ENCODE measurements around the gene SPACA4. TPM values are rescaled to one million over a fixed set of nuclear protein-coding genes. Genes with fewer than 3 reads are reported as not detected.

SPACA4 gene
- total and polyA plus RNA-seq, 9 of the 15 experiments (the other 6 are each of a cell fraction or from before 2014, with no cell fraction given), result not detected

DNA sequence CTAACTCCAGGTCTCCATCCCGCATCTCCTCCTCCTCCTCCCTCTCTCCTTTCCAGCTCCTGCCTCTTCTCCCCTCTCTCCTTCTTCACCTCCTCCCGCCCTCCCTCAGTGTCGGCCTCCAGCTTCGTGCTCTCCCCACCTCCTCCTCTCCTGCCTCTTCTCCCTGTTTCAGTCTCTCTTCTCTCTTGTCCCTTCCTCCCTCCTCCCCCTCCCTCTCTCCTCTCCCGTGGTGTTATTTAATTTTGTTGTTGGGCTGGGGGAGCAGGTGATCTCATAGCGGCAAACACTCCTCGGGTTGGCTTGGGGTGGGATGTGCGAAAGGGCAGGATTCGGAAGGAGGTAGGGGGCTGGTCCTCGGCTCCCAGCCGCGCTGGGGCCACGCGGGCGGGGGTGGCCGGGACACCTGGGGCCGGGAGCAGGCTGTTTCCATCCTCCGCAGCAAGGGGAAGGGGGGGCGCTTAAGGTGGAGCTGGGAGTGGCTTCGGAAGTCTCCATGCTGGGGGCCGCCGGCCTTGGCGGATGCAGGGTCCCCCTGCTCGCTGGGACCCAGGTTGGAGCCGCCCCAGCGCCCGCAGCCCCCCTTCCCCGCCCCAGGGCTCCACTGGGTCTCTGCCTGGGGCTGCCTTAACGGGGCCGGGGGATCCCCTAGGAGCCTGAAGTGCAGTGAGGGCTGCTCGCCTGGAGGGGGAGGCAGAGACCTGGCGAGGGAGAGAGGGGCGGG lies 39.6 kb downstream of the SPACA4 start, which contains the start of gene CA11 (continued):
- TF ChIP-seq ATF3 (IDR thresholded peaks at IDR 0.05), result peak; percentile 62
- TF ChIP-seq ATF3 (CRISPR knock-in tag; conservative IDR thresholded peaks at IDR 0.05), result no peak
- TF ChIP-seq DEAF1 (CRISPR knock-in tag; IDR thresholded peaks at IDR 0.05), result peak; percentile 91; the same call in 1 of the 2 replicates
- peak; percentile 94 for TF ChIP-seq HDGF (IDR thresholded peaks at IDR 0.05)
- TF ChIP-seq ZNF121 (CRISPR knock-in tag; conservative IDR thresholded peaks at IDR 0.05), result no peak
- TF ChIP-seq, protein P1, sequence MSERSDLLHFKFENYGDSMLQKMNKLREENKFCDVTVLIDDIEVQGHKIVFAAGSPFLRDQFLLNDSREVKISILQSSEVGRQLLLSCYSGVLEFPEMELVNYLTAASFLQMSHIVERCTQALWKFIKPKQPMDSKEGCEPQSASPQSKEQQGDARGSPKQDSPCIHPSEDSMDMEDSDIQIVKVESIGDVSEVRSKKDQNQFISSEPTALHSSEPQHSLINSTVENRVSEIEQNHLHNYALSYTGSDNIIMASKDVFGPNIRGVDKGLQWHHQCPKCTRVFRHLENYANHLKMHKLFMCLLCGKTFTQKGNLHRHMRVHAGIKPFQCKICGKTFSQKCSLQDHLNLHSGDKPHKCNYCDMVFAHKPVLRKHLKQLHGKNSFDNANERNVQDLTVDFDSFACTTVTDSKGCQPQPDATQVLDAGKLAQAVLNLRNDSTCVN (CRISPR knock-in tag; IDR thresholded peaks at IDR 0.05), result peak; percentile 69; the same call in 1 of the 2 replicates
- peak; percentile 60 for TF ChIP-seq POLR2B (IDR thresholded peaks at IDR 0.05; ENCODE audit: low read depth, partially characterized antibody)
- TF ChIP-seq POLR2A (conservative IDR thresholded peaks at IDR 0.05), result peak; percentile 48; the same call in 1 of the 2 replicates
- peak; percentile 31; the same call in 1 of the 2 replicates for TF ChIP-seq KLF6 (CRISPR knock-in tag; IDR thresholded peaks at IDR 0.05; ENCODE audit: borderline replicate concordance)
- peak; percentile 82 for TF ChIP-seq PRDM10 (IDR thresholded peaks at IDR 0.05; ENCODE audit: partially characterized antibody)
- TF ChIP-seq NBN (IDR thresholded peaks at IDR 0.05; ENCODE audit: low read depth), result peak; percentile 86
- TF ChIP-seq ATF7 (IDR thresholded peaks at IDR 0.05), result peak; percentile 53
- TF ChIP-seq MAZ (CRISPR knock-in tag; conservative IDR thresholded peaks at IDR 0.05 in 1 of 2, IDR thresholded peaks at IDR 0.05 in 1 of 2), result peak; percentile 93 to 99
- peak; percentile 68 for TF ChIP-seq ZBTB2 (IDR thresholded peaks at IDR 0.05)
- peak; percentile 52; the same call in 1 of the 2 replicates for TF ChIP-seq NFATC3 (IDR thresholded peaks at IDR 0.05)
- peak; percentile 97 for TF ChIP-seq HLTF (IDR thresholded peaks at IDR 0.05)
- TF ChIP-seq NONO (IDR thresholded peaks at IDR 0.05; ENCODE audit: low read depth in 2 of 2, low read length in 1 of 2), result 0 out of 4 replicates have a peak, but pooled peaks of 1 of the 2 experiments have one; percentile 50
- TF ChIP-seq, protein P2, sequence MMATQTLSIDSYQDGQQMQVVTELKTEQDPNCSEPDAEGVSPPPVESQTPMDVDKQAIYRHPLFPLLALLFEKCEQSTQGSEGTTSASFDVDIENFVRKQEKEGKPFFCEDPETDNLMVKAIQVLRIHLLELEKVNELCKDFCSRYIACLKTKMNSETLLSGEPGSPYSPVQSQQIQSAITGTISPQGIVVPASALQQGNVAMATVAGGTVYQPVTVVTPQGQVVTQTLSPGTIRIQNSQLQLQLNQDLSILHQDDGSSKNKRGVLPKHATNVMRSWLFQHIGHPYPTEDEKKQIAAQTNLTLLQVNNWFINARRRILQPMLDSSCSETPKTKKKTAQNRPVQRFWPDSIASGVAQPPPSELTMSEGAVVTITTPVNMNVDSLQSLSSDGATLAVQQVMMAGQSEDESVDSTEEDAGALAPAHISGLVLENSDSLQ (IDR thresholded peaks at IDR 0.05), result peak; percentile 19; the same call in 1 of the 2 replicates
